ENCODE results near the gene PATJ. TPM values are rescaled to one million over a fixed set of nuclear protein-coding genes. Genes with fewer than 3 reads are reported as not detected.
"Not testable (repeated sequence)": the region's sequence is repeated elsewhere in the genome, so short reads cannot be mapped to it uniquely, and the experiment has no call there.

PATJ gene
- total RNA-seq, 1 experiment from 2014 or later: 28.7 TPM

- DNase-seq (no peak), ATAC-seq (no peak)
- H3K9me3 ChIP-seq (ENCODE audit: low read length): no peaks in the 10 kb centered on the region
- H4K20me1 ChIP-seq (ENCODE audit: low read length): no peaks in the 10 kb centered on the region
- no TSS peak for BruUV-seq (replicated peaks)
- H3K4me2 ChIP-seq (ENCODE audit: low read length): no peak overlapping the region
- H3K4me3 ChIP-seq (ENCODE audit: low read length): no peak overlapping the region
- H3F3A ChIP-seq (ENCODE audit: low read length, unreplicated experiment): no peaks in the 10 kb centered on the region
- H3K27me3 ChIP-seq (ENCODE audit: low read length): no peaks in the 10 kb centered on the region
- no peak overlapping the region for H3K9ac ChIP-seq (ENCODE audit: low read length)
- H3K36me3 ChIP-seq (ENCODE audit: low read depth, low read length): peaks cover 6% of the 10 kb centered on the region; the same call in 1 of the 2 replicates
- peak overlapping the region; percentile 81; the same call in 1 of the 2 replicates for H3K27ac ChIP-seq (ENCODE audit: low read length)
- CTCF ChIA-PET: no interaction called here
- intact Hi-C loops (cut with micrococcal nuclease): loop anchor here (5.0 kb wide), 1 partner anchor 109 kb away; the partner anchor contains the start of gene TM2D1
- H3K79me2 ChIP-seq (ENCODE audit: low read length): no peaks in the 10 kb centered on the region
- peaks cover 33% of the 10 kb centered on the region for H3K4me1 ChIP-seq (ENCODE audit: insufficient read depth, low read length)
- no peak overlapping the region for H2AFZ ChIP-seq (ENCODE audit: low read length)
- no peak for TF ChIP-seq EZH2 (IDR thresholded peaks at IDR 0.05; ENCODE audit: low read length, unreplicated experiment)
- TF ChIP-seq, protein P1, sequence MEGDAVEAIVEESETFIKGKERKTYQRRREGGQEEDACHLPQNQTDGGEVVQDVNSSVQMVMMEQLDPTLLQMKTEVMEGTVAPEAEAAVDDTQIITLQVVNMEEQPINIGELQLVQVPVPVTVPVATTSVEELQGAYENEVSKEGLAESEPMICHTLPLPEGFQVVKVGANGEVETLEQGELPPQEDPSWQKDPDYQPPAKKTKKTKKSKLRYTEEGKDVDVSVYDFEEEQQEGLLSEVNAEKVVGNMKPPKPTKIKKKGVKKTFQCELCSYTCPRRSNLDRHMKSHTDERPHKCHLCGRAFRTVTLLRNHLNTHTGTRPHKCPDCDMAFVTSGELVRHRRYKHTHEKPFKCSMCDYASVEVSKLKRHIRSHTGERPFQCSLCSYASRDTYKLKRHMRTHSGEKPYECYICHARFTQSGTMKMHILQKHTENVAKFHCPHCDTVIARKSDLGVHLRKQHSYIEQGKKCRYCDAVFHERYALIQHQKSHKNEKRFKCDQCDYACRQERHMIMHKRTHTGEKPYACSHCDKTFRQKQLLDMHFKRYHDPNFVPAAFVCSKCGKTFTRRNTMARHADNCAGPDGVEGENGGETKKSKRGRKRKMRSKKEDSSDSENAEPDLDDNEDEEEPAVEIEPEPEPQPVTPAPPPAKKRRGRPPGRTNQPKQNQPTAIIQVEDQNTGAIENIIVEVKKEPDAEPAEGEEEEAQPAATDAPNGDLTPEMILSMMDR (conservative IDR thresholded peaks at IDR 0.05; ENCODE audit: low read depth, low read length): no peak
- TF ChIP-seq EZH2phosphoT487 (IDR thresholded peaks at IDR 0.05; ENCODE audit: borderline replicate concordance, low read length): no peak
- no peaks in the 10 kb centered on the region for H3K9me2 ChIP-seq (replicated peaks; ENCODE audit: low read length)
- POLR2A ChIA-PET (ENCODE audit: unreplicated experiment): interaction anchor here (0.6 kb wide), 1 partner anchor 413 kb away, joined by 3 read pairs; no protein-coding TSS in a partner anchor
Measured at GRCh38 chr1:61836649-61837048, 94.4 kb downstream of the PATJ start.

- Histone ChIP-seq H3K9ac (ENCODE audit: low read length) (0 out of 2 replicates have a peak overlapping the region, but pooled peaks have one; percentile 4), H3K27ac (ENCODE audit: low read length) (peak overlapping the region; percentile 81), H3K4me1 (ENCODE audit: insufficient read depth, low read length) (peaks cover 33% of the 10 kb centered on the region)
- ATAC-seq; POLR2A ChIA-PET (ENCODE audit: unreplicated experiment); H3K36me3 ChIP-seq (ENCODE audit: low read depth, low read length); H3K9me3 ChIP-seq (ENCODE audit: low read length); H3K4me2 ChIP-seq (ENCODE audit: low read length); H4K20me1 ChIP-seq (ENCODE audit: low read length); H3F3A ChIP-seq (ENCODE audit: low read length, unreplicated experiment); H3K27me3 ChIP-seq (ENCODE audit: low read length); H3K4me3 ChIP-seq (ENCODE audit: low read length); CTCF ChIA-PET; H3K9me2 ChIP-seq (replicated peaks; ENCODE audit: low read length); H3K79me2 ChIP-seq (ENCODE audit: low read length); BruUV-seq (replicated peaks); H2AFZ ChIP-seq (ENCODE audit: low read length): not testable (repeated sequence)
- intact Hi-C loops (cut with micrococcal nuclease): loop anchor here (5.0 kb wide), 1 partner anchor 110 kb away; the partner anchor contains the start of gene TM2D1
- DNase-seq: peak; percentile 81
Measured at GRCh38 chr1:61837607-61838006, 95.3 kb downstream of the PATJ start.

- CTCF ChIA-PET: interaction anchor here (0.5 to 0.6 kb wide), 3 partner anchors 14 to 118 kb away, joined by 3 to 6 read pairs (median 3); no protein-coding TSS in a partner anchor
- Histone ChIP-seq H3K4me2 (ENCODE audit: low read length) (peak overlapping the region; percentile 42), H4K20me1 (ENCODE audit: low read length) (no peaks in the 10 kb centered on the region), H3K4me3 (ENCODE audit: low read length) (0 out of 2 replicates have a peak overlapping the region, but pooled peaks have one; percentile 8), H3K4me1 (ENCODE audit: insufficient read depth, low read length) (peaks cover 33% of the 10 kb centered on the region), H3K27ac (ENCODE audit: low read length) (peak overlapping the region; percentile 77), H3K36me3 (ENCODE audit: low read depth, low read length) (no peaks in the 10 kb centered on the region), H2AFZ (ENCODE audit: low read length) (no peak overlapping the region), H3K9me3 (ENCODE audit: low read length) (no peaks in the 10 kb centered on the region), H3F3A (ENCODE audit: low read length, unreplicated experiment) (no peaks in the 10 kb centered on the region), H3K9ac (ENCODE audit: low read length) (peak overlapping the region; percentile 33; the same call in 1 of the 2 replicates), H3K27me3 (ENCODE audit: low read length) (no peaks in the 10 kb centered on the region), H3K9me2 (replicated peaks; ENCODE audit: low read length) (no peaks in the 10 kb centered on the region), H3K79me2 (ENCODE audit: low read length) (no peaks in the 10 kb centered on the region)
- peak; percentile 79 for DNase-seq
- TF ChIP-seq, protein P1 (conservative IDR thresholded peaks at IDR 0.05; ENCODE audit: low read depth, low read length): no peak
- TF ChIP-seq EZH2phosphoT487 (IDR thresholded peaks at IDR 0.05; ENCODE audit: borderline replicate concordance, low read length): no peak
- no peak for TF ChIP-seq EZH2 (IDR thresholded peaks at IDR 0.05; ENCODE audit: low read length, unreplicated experiment)
- no TSS peak for BruUV-seq (replicated peaks)
- POLR2A ChIA-PET (ENCODE audit: unreplicated experiment): interaction anchor here (0.5 kb wide), 1 partner anchor 11 kb away, joined by 3 read pairs; no protein-coding TSS in a partner anchor
- intact Hi-C loops (cut with micrococcal nuclease): loop anchor here (5.0 kb wide), 1 partner anchor 112 kb away; the partner anchor contains the start of gene TM2D1
- peak; percentile 88 for ATAC-seq
Measured at GRCh38 chr1:61839679-61840078, 97.4 kb downstream of the PATJ start.
